Adipocyte (in vitro differentiated cells): ENCODE measurements around the gene FOXL3.

ENCODE experiments used
- DNase-seq: peaks from one replicate; pipeline ENCODE4 v3.0.0-alpha.2; 2015; ENCODE audit warnings: low read depth
- H3K27me3 ChIP-seq: replicated peaks from 2 replicates; pipeline ENCODE4 v1.7.0; 2013; ENCODE audit warnings: mild to moderate bottlenecking, low read length, moderate library complexity; ENCODE audit not compliant: control insufficient read depth, insufficient read depth
- H3K36me3 ChIP-seq: 2 replicates; pipeline ENCODE4 v1.7.0; 2013; ENCODE audit warnings: low read length, mild to moderate bottlenecking, moderate library complexity; ENCODE audit not compliant: control insufficient read depth, insufficient read depth, severe bottlenecking
- H3K4me1 ChIP-seq: 2 replicates; pipeline ENCODE4 v1.7.0; 2013; ENCODE audit warnings: mild to moderate bottlenecking, low read length, moderate library complexity; ENCODE audit not compliant: control insufficient read depth, insufficient read depth
- H3K4me3 ChIP-seq: 2 replicates; pipeline ENCODE4 v1.7.0; 2013; ENCODE audit warnings: mild to moderate bottlenecking, low read length, moderate library complexity
- H3K9ac ChIP-seq: 2 replicates; pipeline ENCODE4 v1.7.0; 2013; ENCODE audit warnings: mild to moderate bottlenecking, low read length, moderate library complexity
- H3K9me3 ChIP-seq: 2 replicates; pipeline ENCODE4 v1.7.0; 2013; ENCODE audit warnings: mild to moderate bottlenecking, low read length, moderate library complexity; ENCODE audit not compliant: control insufficient read depth

Gene FOXL3

DNA sequence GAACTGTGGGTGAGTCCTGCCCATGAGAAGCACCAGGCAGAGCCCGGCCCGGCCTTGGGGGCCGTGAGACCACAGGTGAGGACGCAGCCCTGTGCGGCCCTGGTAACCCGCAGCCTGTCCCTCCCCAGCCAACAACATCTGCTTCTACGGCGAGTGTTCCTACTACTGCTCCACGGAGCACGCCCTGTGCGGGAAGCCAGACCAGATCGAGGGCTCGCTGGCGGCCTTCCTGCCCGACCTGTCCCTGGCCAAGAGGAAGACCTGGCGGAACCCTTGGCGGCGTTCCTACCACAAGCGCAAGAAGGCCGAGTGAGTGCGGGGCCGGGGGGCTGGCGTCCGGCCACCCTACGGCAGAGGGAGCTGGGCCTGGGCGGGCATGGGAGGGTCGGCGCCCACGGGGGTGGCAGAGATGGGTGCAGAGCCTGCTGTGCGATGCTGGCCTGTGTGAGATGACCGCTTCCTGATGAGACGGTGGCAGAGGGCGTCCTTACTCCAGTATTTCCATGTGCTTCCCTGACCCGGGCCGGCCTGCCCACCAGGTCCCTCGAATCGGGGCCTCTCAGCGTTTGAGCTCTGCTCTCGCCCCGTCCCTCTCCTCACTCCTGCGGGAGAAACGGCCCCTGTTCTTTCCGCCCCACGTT, 34.1 kb upstream of the FOXL3 start:
- Histone ChIP-seq H3K9me3 (no peaks in the 10 kb centered on the region), H3K36me3 (peaks cover 88% of the 10 kb centered on the region), H3K4me3 (no peak overlapping the region), H3K27me3 (no peaks in the 10 kb centered on the region), H3K9ac (no peak overlapping the region), H3K4me1 (no peaks in the 10 kb centered on the region)
- no peak for DNase-seq

DNA sequence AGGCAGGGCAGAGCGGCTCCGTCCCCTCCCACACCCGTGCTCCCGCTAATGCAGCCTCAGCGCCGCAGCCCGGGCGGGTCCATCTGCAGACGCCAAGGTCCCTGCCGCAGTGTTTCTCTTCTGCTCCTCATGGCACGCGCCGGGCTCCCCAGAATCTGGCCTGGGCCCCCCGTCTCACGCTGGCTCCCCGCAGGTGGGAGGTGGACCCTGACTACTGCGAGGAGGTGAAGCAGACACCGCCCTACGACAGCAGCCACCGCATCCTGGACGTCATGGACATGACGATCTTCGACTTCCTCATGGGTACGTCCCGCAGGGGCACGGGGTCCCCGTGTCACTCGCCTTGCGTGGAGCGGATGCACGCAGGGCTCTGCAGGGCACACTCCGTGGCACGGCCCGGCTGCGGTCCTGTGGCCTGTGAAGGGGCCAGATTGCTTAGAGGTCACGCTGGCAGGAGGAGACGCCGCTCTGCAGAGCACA, 33.5 kb upstream of the FOXL3 start:
- H3K4me3 ChIP-seq = no peak overlapping the region
- H3K9ac ChIP-seq = no peak overlapping the region
- H3K4me1 ChIP-seq = no peaks in the 10 kb centered on the region
- H3K36me3 ChIP-seq = peaks cover 86% of the 10 kb centered on the region
- no peaks in the 10 kb centered on the region for H3K9me3 ChIP-seq
- H3K27me3 ChIP-seq = no peaks in the 10 kb centered on the region
- no peak for DNase-seq

DNA sequence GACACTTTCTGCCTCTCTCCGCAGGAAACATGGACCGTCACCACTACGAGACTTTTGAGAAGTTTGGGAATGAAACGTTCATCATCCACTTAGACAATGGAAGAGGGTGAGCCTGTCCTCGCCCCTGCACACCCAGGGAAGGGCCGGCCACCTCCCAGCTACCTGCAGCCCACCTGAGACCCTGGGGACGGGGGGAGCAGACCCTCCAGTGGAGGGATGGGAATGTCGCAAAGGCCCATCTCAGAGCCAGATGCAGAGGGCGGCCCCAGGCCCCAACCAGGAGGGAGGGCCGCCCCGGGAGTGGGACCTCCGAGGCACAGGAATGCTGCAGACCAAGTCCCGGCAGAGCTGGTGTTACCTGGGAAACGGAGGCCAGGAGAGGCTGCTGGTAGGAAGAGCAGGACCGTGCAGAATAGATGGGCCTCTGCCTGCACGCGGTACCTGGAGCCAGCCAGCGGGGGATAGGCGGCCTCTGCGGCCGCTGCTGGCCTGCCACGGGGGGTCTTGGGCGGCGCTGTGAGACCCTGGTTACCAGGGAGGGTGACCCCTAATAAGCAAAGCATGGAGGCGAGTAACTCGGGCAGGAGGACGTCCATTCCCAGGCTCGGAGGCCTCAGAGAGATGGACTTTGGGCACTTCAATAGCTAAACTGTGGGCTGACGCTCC, 32.9 kb upstream of the FOXL3 start:
- Histone ChIP-seq H3K4me1 (no peaks in the 10 kb centered on the region), H3K36me3 (peaks cover 80% of the 10 kb centered on the region), H3K9me3 (no peaks in the 10 kb centered on the region), H3K9ac (no peak overlapping the region), H3K27me3 (no peaks in the 10 kb centered on the region), H3K4me3 (no peak overlapping the region)
- no peak for DNase-seq

DNA sequence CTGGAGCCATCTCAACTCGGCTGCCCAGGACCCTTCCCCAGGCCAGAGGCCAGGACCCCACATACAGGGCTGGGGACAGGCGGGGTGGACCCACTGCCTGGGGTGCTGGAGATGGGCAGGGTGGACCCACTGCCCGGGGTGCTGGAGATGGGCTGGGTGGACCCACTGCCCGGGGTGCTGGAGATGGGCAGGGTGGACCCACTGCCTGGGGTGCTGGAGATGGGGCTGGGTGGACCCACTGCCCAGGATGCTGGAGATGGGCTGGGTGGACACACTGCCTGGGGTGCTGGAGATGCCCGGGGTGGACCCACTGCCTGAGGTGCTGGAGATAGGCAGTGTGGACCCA, 32.4 kb upstream of the FOXL3 start:
- DNase-seq = no peak
- Histone ChIP-seq H3K27me3 (no peaks in the 10 kb centered on the region), H3K9ac (no peak overlapping the region), H3K4me3 (no peak overlapping the region), H3K36me3 (peaks cover 75% of the 10 kb centered on the region), H3K9me3 (no peaks in the 10 kb centered on the region), H3K4me1 (no peaks in the 10 kb centered on the region)

DNA sequence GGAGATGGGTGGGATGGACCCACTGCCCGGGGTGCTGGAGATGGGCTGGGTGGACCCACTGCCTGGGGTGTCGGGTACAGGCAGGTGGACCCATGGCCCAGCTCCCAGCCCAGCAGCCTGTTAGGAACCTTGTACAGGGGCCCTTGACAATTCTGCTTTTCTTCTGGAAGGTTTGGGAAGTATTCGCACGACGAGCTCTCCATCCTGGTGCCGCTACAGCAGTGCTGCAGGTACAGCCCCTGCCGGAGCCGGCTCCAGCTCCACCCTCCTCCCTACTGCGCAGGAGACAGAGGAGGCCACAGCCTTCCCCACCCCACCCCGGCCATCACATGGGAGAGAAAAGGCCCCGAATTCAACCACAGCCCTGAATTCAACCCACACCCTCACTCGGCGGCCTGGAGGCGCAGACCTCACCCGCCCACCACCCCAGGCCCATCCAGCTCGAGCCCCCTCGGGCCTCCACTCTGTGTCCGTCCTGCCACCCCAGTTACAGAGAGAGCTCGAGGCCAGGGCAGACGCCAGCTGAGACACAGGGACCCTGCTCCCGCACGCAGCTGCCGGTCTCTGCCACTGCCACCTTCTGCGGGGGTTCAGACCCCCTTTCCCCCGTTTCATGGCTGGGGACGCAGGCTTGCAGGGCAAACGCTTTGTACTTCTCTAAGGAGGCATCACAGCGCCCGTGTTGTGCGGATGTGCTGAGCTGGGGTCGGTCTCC, 31.3 kb upstream of the FOXL3 start:
- Histone ChIP-seq H3K4me3 (no peak overlapping the region), H3K36me3 (peaks cover 65% of the 10 kb centered on the region), H3K9me3 (no peaks in the 10 kb centered on the region), H3K9ac (no peak overlapping the region), H3K27me3 (no peaks in the 10 kb centered on the region), H3K4me1 (no peaks in the 10 kb centered on the region)
- no peak for DNase-seq

DNA sequence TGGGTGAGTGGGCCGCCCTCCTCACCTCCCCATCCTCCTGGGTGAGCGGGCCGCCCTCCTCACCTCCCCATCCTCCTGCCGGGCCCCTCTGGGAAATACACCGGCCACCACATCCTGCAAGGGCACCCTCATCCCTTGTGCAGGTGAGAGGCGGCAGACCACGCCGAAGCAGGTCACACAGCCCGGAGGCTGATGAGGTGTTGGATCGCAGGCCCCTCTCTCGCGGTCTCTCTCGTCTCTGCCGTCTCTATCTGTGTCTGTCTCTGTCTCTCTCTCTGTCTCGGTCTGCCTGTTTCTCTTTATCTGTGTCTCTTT, 30.8 kb upstream of the FOXL3 start:
- Histone ChIP-seq H3K9ac (no peak overlapping the region), H3K4me3 (no peak overlapping the region), H3K27me3 (no peaks in the 10 kb centered on the region), H3K9me3 (no peaks in the 10 kb centered on the region), H3K4me1 (no peaks in the 10 kb centered on the region), H3K36me3 (peaks cover 63% of the 10 kb centered on the region)
- no peak for DNase-seq

DNA sequence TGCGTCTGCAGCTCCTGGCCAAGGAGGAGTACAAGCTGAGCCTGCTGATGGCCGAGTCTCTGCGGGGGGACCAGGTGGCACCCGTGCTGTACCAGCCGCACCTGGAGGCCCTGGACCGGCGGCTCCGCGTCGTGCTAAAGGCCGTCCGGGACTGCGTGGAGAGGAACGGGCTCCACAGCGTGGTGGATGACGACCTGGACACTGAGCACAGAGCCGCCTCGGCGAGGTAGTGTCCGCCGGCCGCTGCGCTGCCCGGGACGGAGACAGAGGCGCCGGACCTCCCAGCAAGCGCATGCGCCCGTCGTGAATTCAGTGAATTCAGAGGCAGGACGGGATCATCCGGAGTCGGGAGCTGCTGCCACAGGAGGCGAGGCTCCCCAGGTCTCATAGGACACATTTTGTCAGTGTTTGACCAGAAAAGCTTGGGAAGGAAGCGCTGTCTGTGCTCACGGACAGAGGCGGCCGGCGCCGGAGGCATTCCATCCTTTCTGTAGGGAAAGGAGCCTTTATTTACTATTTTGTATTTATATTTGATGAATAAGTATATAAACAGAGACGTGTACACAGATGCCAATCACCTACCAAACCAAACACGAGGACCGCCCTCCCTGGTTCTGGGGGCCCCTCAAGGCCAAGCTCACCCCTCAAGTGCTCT, 30.1 kb upstream of the FOXL3 start:
- no peak overlapping the region for H3K4me3 ChIP-seq
- H3K36me3 ChIP-seq = peaks cover 56% of the 10 kb centered on the region
- H3K9me3 ChIP-seq = no peaks in the 10 kb centered on the region
- no peaks in the 10 kb centered on the region for H3K27me3 ChIP-seq
- no peak for DNase-seq
- H3K9ac ChIP-seq = no peak overlapping the region
- H3K4me1 ChIP-seq = no peaks in the 10 kb centered on the region

DNA sequence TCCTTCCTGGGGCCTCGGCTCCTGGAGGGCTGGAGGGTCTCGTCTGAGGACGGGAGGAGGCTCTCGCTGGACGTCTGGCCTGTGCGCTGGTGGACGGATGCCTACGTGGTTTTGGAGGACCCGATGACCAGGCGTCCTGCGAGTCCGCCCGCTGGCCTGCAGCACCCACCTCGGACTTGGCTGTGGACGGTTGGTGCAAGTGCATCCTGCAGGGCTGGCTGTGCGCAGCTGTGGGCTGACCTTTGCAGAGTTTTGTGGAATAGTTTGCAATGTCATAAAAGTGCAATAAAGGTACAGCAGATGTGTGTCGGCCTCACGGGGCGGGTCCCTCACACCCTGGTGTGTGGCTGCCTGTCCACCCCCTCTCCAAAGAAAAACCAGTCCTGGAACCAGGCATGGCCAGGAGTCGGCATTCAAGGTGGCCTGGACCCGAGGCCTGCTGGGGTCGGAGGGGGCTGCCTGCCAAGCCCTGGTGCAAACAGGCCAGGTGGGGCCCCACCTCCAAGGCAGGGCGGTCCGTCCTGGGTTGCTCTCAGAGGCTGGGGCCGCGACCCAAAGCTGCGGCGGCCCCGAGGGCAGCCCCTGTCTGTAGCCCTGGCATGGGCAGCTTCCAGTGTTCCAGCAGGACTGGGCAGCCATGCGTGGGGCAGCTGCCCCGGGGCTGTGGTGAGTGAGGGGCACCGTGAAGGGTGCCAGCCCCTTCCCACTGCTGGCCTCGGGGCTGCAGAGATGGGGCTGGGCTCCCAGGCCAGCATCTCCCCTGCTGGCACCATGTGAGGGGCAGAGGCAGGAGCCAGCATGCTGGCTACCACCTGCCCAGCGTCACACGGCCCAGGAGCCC, 29.3 kb upstream of the FOXL3 start:
- Histone ChIP-seq H3K4me1 (no peaks in the 10 kb centered on the region), H3K27me3 (no peaks in the 10 kb centered on the region), H3K9ac (no peak overlapping the region), H3K36me3 (peaks cover 48% of the 10 kb centered on the region), H3K4me3 (no peak overlapping the region), H3K9me3 (no peaks in the 10 kb centered on the region)
- DNase-seq = no peak

DNA sequence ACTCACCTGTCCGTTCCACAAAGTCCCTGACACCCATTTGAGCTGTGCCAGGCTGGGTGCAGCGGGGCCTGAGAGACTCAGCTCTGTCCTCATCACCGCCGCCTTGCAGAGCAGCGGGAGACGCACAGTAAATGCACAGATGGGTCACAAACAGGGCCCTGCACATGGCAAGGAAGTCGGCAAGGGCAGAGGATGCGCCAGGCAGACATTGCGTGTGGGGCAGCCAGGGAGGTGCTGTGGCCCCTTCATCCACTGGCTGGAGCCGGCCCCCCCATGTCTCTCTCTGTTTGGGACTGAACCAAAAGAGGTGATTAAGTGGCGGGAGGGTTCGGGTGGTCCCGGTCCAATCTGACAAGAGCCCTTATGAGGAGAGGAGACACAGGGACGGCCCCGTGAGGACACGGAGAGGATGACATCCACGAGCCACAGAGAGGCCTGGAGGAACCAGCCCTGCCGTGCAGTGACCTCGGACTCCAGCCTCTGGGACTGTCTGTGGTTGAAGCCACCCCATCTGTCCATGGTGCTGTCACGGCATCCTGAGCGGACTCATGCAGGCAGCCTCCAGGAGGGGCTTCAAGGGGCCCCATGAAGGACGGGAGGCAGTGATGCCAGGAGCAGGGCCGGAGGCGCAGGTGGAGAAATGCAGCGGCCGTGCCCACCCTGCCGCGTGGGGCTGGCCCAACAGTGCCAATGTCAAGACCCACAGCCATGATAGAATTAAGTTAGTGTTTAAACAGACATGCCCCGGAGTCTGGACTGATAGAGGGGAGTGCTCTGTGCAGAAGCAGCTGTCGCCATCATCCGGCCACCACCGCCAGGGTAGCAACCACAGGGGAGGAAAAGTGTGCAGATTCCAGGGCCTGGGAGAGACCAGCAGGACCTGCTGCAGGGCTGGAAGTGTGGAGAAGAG, 28.4 kb upstream of the FOXL3 start:
- Histone ChIP-seq H3K27me3 (no peaks in the 10 kb centered on the region), H3K9me3 (no peaks in the 10 kb centered on the region), H3K36me3 (peaks cover 38% of the 10 kb centered on the region), H3K9ac (no peak overlapping the region), H3K4me3 (no peak overlapping the region), H3K4me1 (no peaks in the 10 kb centered on the region)
- DNase-seq = no peak

DNA sequence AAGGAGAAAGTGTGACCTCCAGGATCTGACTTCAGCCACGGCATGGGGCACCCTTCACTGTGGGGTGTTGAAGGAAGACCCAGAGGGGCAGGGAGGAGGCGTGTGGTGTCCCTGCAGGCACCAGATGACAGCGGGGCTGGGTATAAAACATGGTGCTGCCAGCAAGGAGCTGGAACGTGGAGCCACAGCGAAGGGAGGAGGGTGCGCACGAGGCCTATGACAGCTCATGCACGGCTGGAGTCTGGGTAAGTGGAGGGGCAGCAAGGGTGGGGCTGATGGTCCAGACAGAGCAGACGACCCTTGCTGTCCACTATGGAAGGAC, 27.8 kb upstream of the FOXL3 start:
- DNase-seq = no peak
- Histone ChIP-seq H3K9ac (no peak overlapping the region), H3K9me3 (no peaks in the 10 kb centered on the region), H3K4me1 (no peaks in the 10 kb centered on the region), H3K4me3 (no peak overlapping the region), H3K36me3 (peaks cover 32% of the 10 kb centered on the region), H3K27me3 (no peaks in the 10 kb centered on the region)
